Vagina (tissue), 2 donors: ENCODE results near the gene C4orf54.

Experiments
- POLR2A ChIP-seq, 2 donors: fragments of 450-650 bp; IDR thresholded peaks; one replicate each; pipeline ENCODE4 v1.6.1; 2017; ENCODE audit warnings: antibody characterized with exemption in 2 of 2, mild to moderate bottlenecking in 2 of 2, moderate library complexity in 2 of 2
- POLR2AphosphoS5 ChIP-seq, 2 donors: sonication (generic); formaldehyde crosslinking; IDR thresholded peaks; one replicate each; pipeline ENCODE4 v1.9.0; 2017; ENCODE audit warnings: antibody characterized with exemption in 2 of 2, mild to moderate bottlenecking in 2 of 2, low read depth in 1 of 2; ENCODE audit not compliant: insufficient read depth in 1 of 2
- TF ChIP-seq, protein P1 (sequence below), 3 experiments: fragments of 450-650 bp in 2 of 3; fragments of 200-600 bp in 1 of 3; sonication (generic) in 1 of 3; IDR thresholded peaks; one replicate each; pipeline ENCODE4 v1.5.1; 2017 to 2019; ENCODE audit warnings: antibody characterized with exemption in 3 of 3, mild to moderate bottlenecking in 2 of 3, moderate library complexity in 2 of 3

DNA sequence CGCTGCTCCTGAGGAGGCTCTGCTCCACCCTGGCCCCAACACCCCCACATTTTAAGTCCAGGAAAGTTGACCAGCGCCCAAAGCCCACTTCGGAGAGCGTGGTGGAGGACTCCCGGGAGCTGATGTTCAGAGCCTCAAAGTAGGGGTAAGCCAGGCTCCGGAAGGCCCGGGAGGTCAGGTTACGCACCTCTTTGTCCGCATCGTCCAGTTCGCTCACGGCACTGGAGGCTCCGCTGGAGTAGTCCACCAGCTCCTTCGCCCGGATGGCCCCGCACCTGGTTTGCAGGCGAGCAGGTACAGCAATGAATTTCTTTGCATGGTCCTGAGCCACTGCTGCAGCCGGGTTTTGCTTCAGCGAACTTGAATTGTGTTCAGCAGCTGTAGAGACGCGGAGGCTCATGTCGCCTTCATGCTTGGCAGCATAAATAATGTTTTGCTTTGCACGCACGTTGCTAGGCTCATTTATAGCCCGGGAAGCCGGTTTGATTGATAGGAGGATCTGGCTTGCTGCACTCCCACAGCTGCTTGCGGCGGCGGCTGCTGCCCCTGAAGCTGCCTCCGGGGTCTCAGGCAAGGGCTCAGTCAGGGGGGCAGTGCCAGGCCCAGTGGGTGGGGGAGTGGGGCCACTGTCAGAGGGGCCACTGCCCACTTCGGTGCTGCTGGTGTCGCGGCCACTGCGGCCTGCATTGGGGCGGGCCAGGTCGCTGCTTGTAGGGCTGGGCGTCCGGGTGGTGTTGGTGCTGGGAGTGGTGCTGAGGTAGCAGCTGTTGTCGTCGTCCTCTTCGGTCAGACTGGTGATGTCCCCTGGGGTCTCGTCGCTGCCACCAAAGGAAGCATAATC, 4.8 kb downstream of the C4orf54 start:
- TF ChIP-seq, protein P1, sequence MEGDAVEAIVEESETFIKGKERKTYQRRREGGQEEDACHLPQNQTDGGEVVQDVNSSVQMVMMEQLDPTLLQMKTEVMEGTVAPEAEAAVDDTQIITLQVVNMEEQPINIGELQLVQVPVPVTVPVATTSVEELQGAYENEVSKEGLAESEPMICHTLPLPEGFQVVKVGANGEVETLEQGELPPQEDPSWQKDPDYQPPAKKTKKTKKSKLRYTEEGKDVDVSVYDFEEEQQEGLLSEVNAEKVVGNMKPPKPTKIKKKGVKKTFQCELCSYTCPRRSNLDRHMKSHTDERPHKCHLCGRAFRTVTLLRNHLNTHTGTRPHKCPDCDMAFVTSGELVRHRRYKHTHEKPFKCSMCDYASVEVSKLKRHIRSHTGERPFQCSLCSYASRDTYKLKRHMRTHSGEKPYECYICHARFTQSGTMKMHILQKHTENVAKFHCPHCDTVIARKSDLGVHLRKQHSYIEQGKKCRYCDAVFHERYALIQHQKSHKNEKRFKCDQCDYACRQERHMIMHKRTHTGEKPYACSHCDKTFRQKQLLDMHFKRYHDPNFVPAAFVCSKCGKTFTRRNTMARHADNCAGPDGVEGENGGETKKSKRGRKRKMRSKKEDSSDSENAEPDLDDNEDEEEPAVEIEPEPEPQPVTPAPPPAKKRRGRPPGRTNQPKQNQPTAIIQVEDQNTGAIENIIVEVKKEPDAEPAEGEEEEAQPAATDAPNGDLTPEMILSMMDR (IDR thresholded peaks at IDR 0.05) = no peak
- no peak for TF ChIP-seq POLR2AphosphoS5 (IDR thresholded peaks at IDR 0.05; ENCODE audit: insufficient read depth in 1 of 2, low read depth in 1 of 2)
- no peak for TF ChIP-seq POLR2A (IDR thresholded peaks at IDR 0.05)
